ENCODE results near the gene ANKS6. TPM values are rescaled to one million over a fixed set of nuclear protein-coding genes. Genes with fewer than 3 reads are reported as not detected.

Gene ANKS6
- total and polyA plus RNA-seq, 10 of the 15 experiments (the other 5 are each of a cell fraction or from before 2014, with no cell fraction given): 2.0 to 16.2 (median 6.1) TPM

DNA sequence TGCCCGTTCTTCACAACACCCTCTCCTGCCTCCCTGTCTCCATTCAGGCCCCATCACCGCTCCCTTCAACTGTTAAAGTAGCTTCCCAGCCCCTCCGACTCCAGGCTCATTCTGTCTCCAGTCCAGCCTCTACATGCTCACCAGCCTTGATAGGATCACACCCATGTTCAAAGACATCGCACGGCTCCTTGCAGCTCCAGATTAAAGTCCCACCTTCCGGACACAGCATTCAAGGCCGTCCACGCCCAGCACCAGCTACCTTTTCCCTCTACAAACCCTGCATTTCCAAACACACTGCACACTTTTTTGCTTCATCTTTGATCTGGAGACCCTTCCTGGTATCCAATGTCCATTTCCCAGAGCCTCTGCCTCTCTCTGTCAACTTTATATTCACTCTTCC, 94.0 kb downstream of the ANKS6 start:
- Histone ChIP-seq H3K9me3 (replicated peaks; ENCODE audit: control insufficient read depth, insufficient read depth, low read length) (no peaks in the 10 kb centered on the region), H3K4me1 (ENCODE audit: control insufficient read depth, insufficient read depth, low read length) (no peaks in the 10 kb centered on the region), H3K9ac (ENCODE audit: control insufficient read depth, insufficient read depth, low read length) (no peak overlapping the region), H3K4me3 (no peak overlapping the region), H3K27ac (ENCODE audit: control insufficient read depth, insufficient read depth) (no peak overlapping the region), H3K27me3 (replicated peaks in 1 of 2; ENCODE audit: control insufficient read depth in 2 of 2, insufficient read depth in 2 of 2, low read length in 1 of 2) (peaks cover 0 to 2% of the 10 kb centered on the region in 2 experiments; a peak in 3 of 4 replicates), H4K20me1 (ENCODE audit: control insufficient read depth, insufficient read depth) (no peaks in the 10 kb centered on the region; the same call in 1 of the 2 replicates), H3K79me2 (ENCODE audit: control insufficient read depth, insufficient read depth, low read length) (no peaks in the 10 kb centered on the region), H3K36me3 (ENCODE audit: control insufficient read depth in 2 of 2, insufficient read depth in 2 of 2, low read length in 1 of 2) (no peaks in the 10 kb centered on the region), H3K4me2 (ENCODE audit: control insufficient read depth, insufficient read depth) (no peak overlapping the region), H2AFZ (ENCODE audit: control insufficient read depth, low read depth, low read length) (no peak overlapping the region)
- POLR2A ChIA-PET: no interaction called here
- in situ Hi-C loops (cut with MboI) (no loop called here), intact Hi-C loops (cut with micrococcal nuclease; ENCODE audit: unreplicated experiment) (no loop called here)
- no peak for ATAC-seq
- CTCF ChIA-PET: no interaction called here
- BruUV-seq (replicated peaks): no TSS peak
- RAD21 ChIA-PET (ENCODE audit: unreplicated experiment): no interaction called here
- FAIRE-seq: no peak
- DNase-seq (ENCODE audit: low read depth, low spot score): no peak
- SMC1A ChIA-PET (ENCODE audit: uncharacterized antibody, unreplicated experiment): no interaction called here
- TF ChIP-seq, protein P1, sequence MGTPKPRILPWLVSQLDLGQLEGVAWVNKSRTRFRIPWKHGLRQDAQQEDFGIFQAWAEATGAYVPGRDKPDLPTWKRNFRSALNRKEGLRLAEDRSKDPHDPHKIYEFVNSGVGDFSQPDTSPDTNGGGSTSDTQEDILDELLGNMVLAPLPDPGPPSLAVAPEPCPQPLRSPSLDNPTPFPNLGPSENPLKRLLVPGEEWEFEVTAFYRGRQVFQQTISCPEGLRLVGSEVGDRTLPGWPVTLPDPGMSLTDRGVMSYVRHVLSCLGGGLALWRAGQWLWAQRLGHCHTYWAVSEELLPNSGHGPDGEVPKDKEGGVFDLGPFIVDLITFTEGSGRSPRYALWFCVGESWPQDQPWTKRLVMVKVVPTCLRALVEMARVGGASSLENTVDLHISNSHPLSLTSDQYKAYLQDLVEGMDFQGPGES (IDR thresholded peaks at IDR 0.05): no peak
- TF ChIP-seq ZNF207 (IDR thresholded peaks at IDR 0.05; ENCODE audit: borderline replicate concordance): no peak
- TF ChIP-seq CBX5 (IDR thresholded peaks at IDR 0.05; ENCODE audit: low read depth): no peak
- no peak for TF ChIP-seq HDGF (IDR thresholded peaks at IDR 0.05)
- TF ChIP-seq, protein P2, sequence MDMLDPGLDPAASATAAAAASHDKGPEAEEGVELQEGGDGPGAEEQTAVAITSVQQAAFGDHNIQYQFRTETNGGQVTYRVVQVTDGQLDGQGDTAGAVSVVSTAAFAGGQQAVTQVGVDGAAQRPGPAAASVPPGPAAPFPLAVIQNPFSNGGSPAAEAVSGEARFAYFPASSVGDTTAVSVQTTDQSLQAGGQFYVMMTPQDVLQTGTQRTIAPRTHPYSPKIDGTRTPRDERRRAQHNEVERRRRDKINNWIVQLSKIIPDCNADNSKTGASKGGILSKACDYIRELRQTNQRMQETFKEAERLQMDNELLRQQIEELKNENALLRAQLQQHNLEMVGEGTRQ (IDR thresholded peaks at IDR 0.05; ENCODE audit: borderline replicate concordance, low read depth, low read length): no peak
- TF ChIP-seq, protein P3, sequence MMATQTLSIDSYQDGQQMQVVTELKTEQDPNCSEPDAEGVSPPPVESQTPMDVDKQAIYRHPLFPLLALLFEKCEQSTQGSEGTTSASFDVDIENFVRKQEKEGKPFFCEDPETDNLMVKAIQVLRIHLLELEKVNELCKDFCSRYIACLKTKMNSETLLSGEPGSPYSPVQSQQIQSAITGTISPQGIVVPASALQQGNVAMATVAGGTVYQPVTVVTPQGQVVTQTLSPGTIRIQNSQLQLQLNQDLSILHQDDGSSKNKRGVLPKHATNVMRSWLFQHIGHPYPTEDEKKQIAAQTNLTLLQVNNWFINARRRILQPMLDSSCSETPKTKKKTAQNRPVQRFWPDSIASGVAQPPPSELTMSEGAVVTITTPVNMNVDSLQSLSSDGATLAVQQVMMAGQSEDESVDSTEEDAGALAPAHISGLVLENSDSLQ (IDR thresholded peaks at IDR 0.05): no peak
- TF ChIP-seq, protein P4, sequence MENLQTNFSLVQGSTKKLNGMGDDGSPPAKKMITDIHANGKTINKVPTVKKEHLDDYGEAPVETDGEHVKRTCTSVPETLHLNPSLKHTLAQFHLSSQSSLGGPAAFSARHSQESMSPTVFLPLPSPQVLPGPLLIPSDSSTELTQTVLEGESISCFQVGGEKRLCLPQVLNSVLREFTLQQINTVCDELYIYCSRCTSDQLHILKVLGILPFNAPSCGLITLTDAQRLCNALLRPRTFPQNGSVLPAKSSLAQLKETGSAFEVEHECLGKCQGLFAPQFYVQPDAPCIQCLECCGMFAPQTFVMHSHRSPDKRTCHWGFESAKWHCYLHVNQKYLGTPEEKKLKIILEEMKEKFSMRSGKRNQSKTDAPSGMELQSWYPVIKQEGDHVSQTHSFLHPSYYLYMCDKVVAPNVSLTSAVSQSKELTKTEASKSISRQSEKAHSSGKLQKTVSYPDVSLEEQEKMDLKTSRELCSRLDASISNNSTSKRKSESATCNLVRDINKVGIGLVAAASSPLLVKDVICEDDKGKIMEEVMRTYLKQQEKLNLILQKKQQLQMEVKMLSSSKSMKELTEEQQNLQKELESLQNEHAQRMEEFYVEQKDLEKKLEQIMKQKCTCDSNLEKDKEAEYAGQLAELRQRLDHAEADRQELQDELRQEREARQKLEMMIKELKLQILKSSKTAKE (IDR thresholded peaks at IDR 0.05; ENCODE audit: low read depth, poor library complexity, severe bottlenecking): no peak
- no peak for TF ChIP-seq CBFB (IDR thresholded peaks at IDR 0.05; ENCODE audit: low read depth)
- TF ChIP-seq POLR2A (IDR thresholded peaks at IDR 0.05; ENCODE audit: low read depth, low read length): no peak
- no peak for TF ChIP-seq BRCA1 (IDR thresholded peaks at IDR 0.05; ENCODE audit: low read depth, low read length)
- TF ChIP-seq YBX1 (IDR thresholded peaks at IDR 0.05): no peak
- no peak for TF ChIP-seq RUNX3 (IDR thresholded peaks at IDR 0.05; ENCODE audit: low read length)
- TF ChIP-seq ATF7 (IDR thresholded peaks at IDR 0.05; ENCODE audit: low read depth): no peak
- no peak for TF ChIP-seq WRNIP1 (IDR thresholded peaks at IDR 0.05; ENCODE audit: borderline replicate concordance, low read depth, low read length)
- TF ChIP-seq NBN (IDR thresholded peaks at IDR 0.05): no peak
- TF ChIP-seq JUNB (IDR thresholded peaks at IDR 0.05): no peak
- WGBS (ENCODE audit: insufficient coverage, insufficient replicate concordance, low lambda C conversion rate, missing lambda C conversion rate): 46% methylated on average over 8 of the region's 8 CpGs
